Myocyte (in vitro differentiated cells): ENCODE data around the gene DAZAP1. TPM values are rescaled to one million over a fixed set of nuclear protein-coding genes. Genes with fewer than 3 reads are reported as not detected.
"Not testable (repeated sequence)": the region's sequence is repeated elsewhere in the genome, so short reads cannot be mapped to it uniquely, and the experiment has no call there.

ENCODE experiments used
- DNase-seq: peaks from one replicate; pipeline ENCODE4 v3.0.0-alpha.2; 2012; ENCODE audit warnings: low read depth
- total RNA-seq: library from RNA; depleted of rRNA; stranded (reverse); fragments of >200 nt; gene quantifications from 2 replicates; pipeline ENCODE4 v1.2.3, GENCODE V29; 2014

DAZAP1 gene
- total RNA-seq, 1 donor from 2014 or later: 61.5 TPM

- DNase-seq: no peak
These were observed 2.9 kb downstream of the DAZAP1 start for GRCh38 chr19:1410136-1410786.

- DNase-seq: no peak
These were observed 3.4 kb downstream of the DAZAP1 start for GRCh38 chr19:1410789-1411188.

- peak; percentile 69 for DNase-seq
These were observed 4.1 kb downstream of the DAZAP1 start for GRCh38 chr19:1411255-1412191.

- DNase-seq: no peak
These were observed 5.0 kb downstream of the DAZAP1 start for GRCh38 chr19:1412323-1412923.

GRCh38 chr19:1412995-1413800 lies 5.8 kb downstream of the DAZAP1 start:
- DNase-seq: no peak

- DNase-seq: no peak
These were observed 8.8 kb downstream of the DAZAP1 start for GRCh38 chr19:1416014-1416841.

GRCh38 chr19:1417145-1417544 lies 9.8 kb downstream of the DAZAP1 start:
- peak; percentile 66 for DNase-seq

- DNase-seq: no peak
These were observed 10.5 kb downstream of the DAZAP1 start for GRCh38 chr19:1417681-1418495.

- DNase-seq: no peak
These were observed 11.1 kb downstream of the DAZAP1 start for GRCh38 chr19:1418496-1418775.

GRCh38 chr19:1418951-1419738 lies 11.8 kb downstream of the DAZAP1 start:
- DNase-seq: no peak

GRCh38 chr19:1420085-1420484 lies 12.7 kb downstream of the DAZAP1 start:
- DNase-seq: not testable (repeated sequence)

- no peak for DNase-seq
These were observed 13.2 kb downstream of the DAZAP1 start for GRCh38 chr19:1420590-1420989.

GRCh38 chr19:1421218-1421957 lies 14.0 kb downstream of the DAZAP1 start:
- DNase-seq: no peak

GRCh38 chr19:1421958-1422305 lies 14.5 kb downstream of the DAZAP1 start:
- DNase-seq: peak; percentile 45

GRCh38 chr19:1422360-1422759 lies 15.0 kb downstream of the DAZAP1 start:
- DNase-seq: no peak

GRCh38 chr19:1422943-1423342 lies 15.6 kb downstream of the DAZAP1 start:
- no peak for DNase-seq

- no peak for DNase-seq
These were observed 16.2 kb downstream of the DAZAP1 start for GRCh38 chr19:1423436-1424191.
